Measurements from ENCODE around the gene MBD3L2B.
"Not testable (repeated sequence)": the region's sequence is repeated elsewhere in the genome, so short reads cannot be mapped to it uniquely, and the experiment has no call there.

MBD3L2B gene

GRCh38 chr19:7055679-7056078, 34.4 kb upstream of the MBD3L2B start:
- not testable (repeated sequence) for H3K27me3 ChIP-seq (ENCODE audit: low read depth, low read length); H3K36me3 ChIP-seq (ENCODE audit: control insufficient read depth in 1 of 2, insufficient read depth in 2 of 2, low read length in 2 of 2); H3K27ac ChIP-seq (ENCODE audit: low read length); H3K9me3 ChIP-seq (ENCODE audit: control insufficient read depth in 1 of 2, low read length in 2 of 2); H3K4me1 ChIP-seq (ENCODE audit: control insufficient read depth in 1 of 2, insufficient read depth in 2 of 2, low read length in 2 of 2); H3K4me3 ChIP-seq (ENCODE audit: low read depth in 1 of 2, low read length in 2 of 2)

GRCh38 chr19:7054635-7055368, 33.6 kb upstream of the MBD3L2B start:
- not testable (repeated sequence) for H3K4me1 ChIP-seq (ENCODE audit: control insufficient read depth in 1 of 2, insufficient read depth in 2 of 2, low read length in 2 of 2); H3K9me3 ChIP-seq (ENCODE audit: control insufficient read depth in 1 of 2, low read length in 2 of 2); H3K27ac ChIP-seq (ENCODE audit: low read length); H3K4me3 ChIP-seq (ENCODE audit: low read depth in 1 of 2, low read length in 2 of 2); H3K36me3 ChIP-seq (ENCODE audit: control insufficient read depth in 1 of 2, insufficient read depth in 2 of 2, low read length in 2 of 2); H3K27me3 ChIP-seq (ENCODE audit: low read depth, low read length)

- not testable (repeated sequence) for H3K27ac ChIP-seq (ENCODE audit: low read length); H3K9me3 ChIP-seq (ENCODE audit: control insufficient read depth in 1 of 2, low read length in 2 of 2); H3K27me3 ChIP-seq (ENCODE audit: low read depth, low read length); H3K4me3 ChIP-seq (ENCODE audit: low read depth in 1 of 2, low read length in 2 of 2); H3K36me3 ChIP-seq (ENCODE audit: control insufficient read depth in 1 of 2, insufficient read depth in 2 of 2, low read length in 2 of 2); H3K4me1 ChIP-seq (ENCODE audit: control insufficient read depth in 1 of 2, insufficient read depth in 2 of 2, low read length in 2 of 2)
Observed at GRCh38 chr19:7052896-7053295, 31.7 kb upstream of the MBD3L2B start.

GRCh38 chr19:7051421-7051820, 30.2 kb upstream of the MBD3L2B start:
- H3K4me3 ChIP-seq (ENCODE audit: low read depth in 1 of 2, low read length in 2 of 2); H3K9me3 ChIP-seq (ENCODE audit: control insufficient read depth in 1 of 2, low read length in 2 of 2); H3K4me1 ChIP-seq (ENCODE audit: control insufficient read depth in 1 of 2, insufficient read depth in 2 of 2, low read length in 2 of 2); H3K27ac ChIP-seq (ENCODE audit: low read length); H3K36me3 ChIP-seq (ENCODE audit: control insufficient read depth in 1 of 2, insufficient read depth in 2 of 2, low read length in 2 of 2); H3K27me3 ChIP-seq (ENCODE audit: low read depth, low read length): not testable (repeated sequence)

GRCh38 chr19:7049021-7049420, 27.8 kb upstream of the MBD3L2B start, which contains the start of gene MBD3L2:
TSS of gene MBD3L2 (plus strand) at chr19:7049321. CDS start at chr19:7049374, 53 bp downstream.
- H3K9me3 ChIP-seq (ENCODE audit: control insufficient read depth in 1 of 2, low read length in 2 of 2); H3K4me3 ChIP-seq (ENCODE audit: low read depth in 1 of 2, low read length in 2 of 2); H3K36me3 ChIP-seq (ENCODE audit: control insufficient read depth in 1 of 2, insufficient read depth in 2 of 2, low read length in 2 of 2); H3K27ac ChIP-seq (ENCODE audit: low read length); H3K27me3 ChIP-seq (ENCODE audit: low read depth, low read length); H3K4me1 ChIP-seq (ENCODE audit: control insufficient read depth in 1 of 2, insufficient read depth in 2 of 2, low read length in 2 of 2): not testable (repeated sequence)

GRCh38 chr19:7041563-7041962, 20.3 kb upstream of the MBD3L2B start:
- H3K36me3 ChIP-seq (ENCODE audit: control insufficient read depth in 1 of 2, insufficient read depth in 2 of 2, low read length in 2 of 2); H3K27me3 ChIP-seq (ENCODE audit: low read depth, low read length); H3K9me3 ChIP-seq (ENCODE audit: control insufficient read depth in 1 of 2, low read length in 2 of 2); H3K4me1 ChIP-seq (ENCODE audit: control insufficient read depth in 1 of 2, insufficient read depth in 2 of 2, low read length in 2 of 2); H3K27ac ChIP-seq (ENCODE audit: low read length); H3K4me3 ChIP-seq (ENCODE audit: low read depth in 1 of 2, low read length in 2 of 2): not testable (repeated sequence)

GRCh38 chr19:7040079-7040478, 18.8 kb upstream of the MBD3L2B start, which contains the start of gene MBD3L4:
TSS of gene MBD3L4 (minus strand) at chr19:7040179. CDS start at chr19:7040144, 35 bp downstream.
- not testable (repeated sequence) for H3K27ac ChIP-seq (ENCODE audit: low read length); H3K4me3 ChIP-seq (ENCODE audit: low read depth in 1 of 2, low read length in 2 of 2); H3K27me3 ChIP-seq (ENCODE audit: low read depth, low read length); H3K4me1 ChIP-seq (ENCODE audit: control insufficient read depth in 1 of 2, insufficient read depth in 2 of 2, low read length in 2 of 2); H3K36me3 ChIP-seq (ENCODE audit: control insufficient read depth in 1 of 2, insufficient read depth in 2 of 2, low read length in 2 of 2); H3K9me3 ChIP-seq (ENCODE audit: control insufficient read depth in 1 of 2, low read length in 2 of 2)

GRCh38 chr19:7030278-7030677, 9.0 kb upstream of the MBD3L2B start, which contains the start of gene MBD3L5:
TSS of gene MBD3L5 (plus strand) at chr19:7030578. CDS start at chr19:7030612, 34 bp downstream.
- H3K4me3 ChIP-seq (ENCODE audit: low read depth in 1 of 2, low read length in 2 of 2); H3K9me3 ChIP-seq (ENCODE audit: control insufficient read depth in 1 of 2, low read length in 2 of 2); H3K27ac ChIP-seq (ENCODE audit: low read length); H3K36me3 ChIP-seq (ENCODE audit: control insufficient read depth in 1 of 2, insufficient read depth in 2 of 2, low read length in 2 of 2); H3K4me1 ChIP-seq (ENCODE audit: control insufficient read depth in 1 of 2, insufficient read depth in 2 of 2, low read length in 2 of 2); H3K27me3 ChIP-seq (ENCODE audit: low read depth, low read length): not testable (repeated sequence)

- H3K4me1 ChIP-seq (ENCODE audit: control insufficient read depth in 1 of 2, insufficient read depth in 2 of 2, low read length in 2 of 2); H3K9me3 ChIP-seq (ENCODE audit: control insufficient read depth in 1 of 2, low read length in 2 of 2); H3K4me3 ChIP-seq (ENCODE audit: low read depth in 1 of 2, low read length in 2 of 2); H3K27me3 ChIP-seq (ENCODE audit: low read depth, low read length); H3K36me3 ChIP-seq (ENCODE audit: control insufficient read depth in 1 of 2, insufficient read depth in 2 of 2, low read length in 2 of 2); H3K27ac ChIP-seq (ENCODE audit: low read length): not testable (repeated sequence)
Observed at GRCh38 chr19:7028790-7029189, 7.6 kb upstream of the MBD3L2B start.

GRCh38 chr19:7018828-7019227, 2.4 kb downstream of the MBD3L2B start:
- Histone ChIP-seq H3K4me1 (ENCODE audit: control insufficient read depth in 1 of 2, insufficient read depth in 2 of 2, low read length in 2 of 2) (no peaks in the 10 kb centered on the region), H3K9me3 (ENCODE audit: control insufficient read depth in 1 of 2, low read length in 2 of 2) (no peaks in the 10 kb centered on the region), H3K27me3 (ENCODE audit: low read depth, low read length) (no peaks in the 10 kb centered on the region), H3K4me3 (ENCODE audit: low read depth in 1 of 2, low read length in 2 of 2) (no peak overlapping the region), H3K27ac (ENCODE audit: low read length) (no peak overlapping the region), H3K36me3 (ENCODE audit: control insufficient read depth in 1 of 2, insufficient read depth in 2 of 2, low read length in 2 of 2) (no peaks in the 10 kb centered on the region)

GRCh38 chr19:7013678-7014077, 7.6 kb downstream of the MBD3L2B start:
- Histone ChIP-seq H3K36me3 (ENCODE audit: control insufficient read depth in 1 of 2, insufficient read depth in 2 of 2, low read length in 2 of 2) (no peaks in the 10 kb centered on the region), H3K9me3 (ENCODE audit: control insufficient read depth in 1 of 2, low read length in 2 of 2) (no peaks in the 10 kb centered on the region), H3K4me1 (ENCODE audit: control insufficient read depth in 1 of 2, insufficient read depth in 2 of 2, low read length in 2 of 2) (no peaks in the 10 kb centered on the region), H3K27ac (ENCODE audit: low read length) (no peak overlapping the region), H3K4me3 (ENCODE audit: low read depth in 1 of 2, low read length in 2 of 2) (no peak overlapping the region), H3K27me3 (ENCODE audit: low read depth, low read length) (no peaks in the 10 kb centered on the region)

Data from muscle layer of duodenum (tissue), 2 donors.